Lower leg skin (tissue), 4 donors: ENCODE results near the gene UBAC2. TPM values are rescaled to one million over a fixed set of nuclear protein-coding genes. Genes with fewer than 3 reads are reported as not detected.

Experiments used
- DNase-seq, 2 donors: peaks; one replicate each; pipeline ENCODE4 v3.0.0-alpha.2; 2019; ENCODE audit warnings: low spot score in 2 of 2
- H3K4me3 ChIP-seq: fragments of 200-600 bp; sonication (generic); 2 replicates; pipeline ENCODE4 v1.5.1; 2017; ENCODE audit warnings: mild to moderate bottlenecking, low read depth; ENCODE audit not compliant: poor library complexity, severe bottlenecking
- CTCF ChIP-seq, 3 donors: fragments of 450-650 bp; IDR thresholded peaks; one replicate each; pipeline ENCODE4 v1.5.1; 2016; ENCODE audit warnings: antibody characterized with exemption in 3 of 3, mild to moderate bottlenecking in 3 of 3, moderate library complexity in 2 of 3
- POLR2A ChIP-seq, 2 donors: fragments of 450-650 bp; IDR thresholded peaks; one replicate each; pipeline ENCODE4 v1.6.1; 2016 to 2017; ENCODE audit warnings: antibody characterized with exemption in 2 of 2, mild to moderate bottlenecking in 1 of 2, moderate library complexity in 1 of 2
- WGBS, 2 donors: methylation state at CpG; one replicate each; pipeline ENCODE4 v1.1.5; 2018; 5-methylcytosine and 5-hydroxymethylcytosine counted together
- intact Hi-C: fragments of 100-400 bp; cut with DNase I; formaldehyde crosslinking; loops from one replicate; pipeline ENCODE4 v1.15.0; 2023; ENCODE audit warnings: low total_unique reads
- total RNA-seq, 4 donors: library from RNA; depleted of rRNA; stranded (reverse); fragments of >200 nt; gene quantifications; one replicate each; pipeline ENCODE4 v1.1.0, GENCODE V29; 2016

Gene UBAC2
- total RNA-seq, 4 donors from 2014 or later, result 94.8 to 125 (median 106) TPM

- WGBS, 2 donors, result 76 to 92% methylated on average over 2 of the region's 2 CpGs
- no peak overlapping the region for H3K4me3 ChIP-seq
- TF ChIP-seq POLR2A (IDR thresholded peaks at IDR 0.05) (no peak), CTCF (IDR thresholded peaks at IDR 0.05) (no peak)
- DNase-seq, result no peak
- intact Hi-C loops, result no loop called here
Observed at GRCh38 chr13:99289271-99289670, 88.6 kb downstream of the UBAC2 start.

GRCh38 chr13:99289674-99290337 lies 89.2 kb downstream of the UBAC2 start:
- no peak for DNase-seq
- H3K4me3 ChIP-seq, result no peak overlapping the region
- no peak for TF ChIP-seq CTCF (IDR thresholded peaks at IDR 0.05)
- no peak for TF ChIP-seq POLR2A (IDR thresholded peaks at IDR 0.05)
- WGBS, 2 donors, result 69 to 76% methylated on average over 7 of the region's 7 CpGs
- intact Hi-C loops, result no loop called here

- DNase-seq, result no peak
- no peak for TF ChIP-seq CTCF (IDR thresholded peaks at IDR 0.05)
- TF ChIP-seq POLR2A (IDR thresholded peaks at IDR 0.05), result no peak
- no peak overlapping the region for H3K4me3 ChIP-seq
- intact Hi-C loops, result no loop called here
- WGBS, 2 donors, result 65 to 67% methylated on average over 3 of the region's 3 CpGs
Observed at GRCh38 chr13:99290894-99291293, 90.2 kb downstream of the UBAC2 start.

- H3K4me3 ChIP-seq, result no peak overlapping the region
- DNase-seq, result no peak
- no peak for TF ChIP-seq CTCF (IDR thresholded peaks at IDR 0.05)
- no peak for TF ChIP-seq POLR2A (IDR thresholded peaks at IDR 0.05)
- 87 to 88% methylated on average over 2 of the region's 2 CpGs for WGBS, 2 donors
- intact Hi-C loops, result no loop called here
Observed at GRCh38 chr13:99293178-99293577, 92.5 kb downstream of the UBAC2 start.

- H3K4me3 ChIP-seq, result no peak overlapping the region
- no peak for DNase-seq
- no peak for TF ChIP-seq POLR2A (IDR thresholded peaks at IDR 0.05)
- no peak for TF ChIP-seq CTCF (IDR thresholded peaks at IDR 0.05)
- intact Hi-C loops, result no loop called here
Observed at GRCh38 chr13:99294198-99294597, 93.5 kb downstream of the UBAC2 start.

GRCh38 chr13:99294958-99295357 lies 94.3 kb downstream of the UBAC2 start:
- DNase-seq, result no peak
- WGBS, 2 donors, result 58 to 61% methylated on average over 7 of the region's 7 CpGs
- no peak overlapping the region for H3K4me3 ChIP-seq
- intact Hi-C loops, result no loop called here
- no peak for TF ChIP-seq CTCF (IDR thresholded peaks at IDR 0.05)
- no peak for TF ChIP-seq POLR2A (IDR thresholded peaks at IDR 0.05)
